Osteocyte (in vitro differentiated cells): ENCODE data around the gene ZFYVE28. TPM values are rescaled to one million over a fixed set of nuclear protein-coding genes. Genes with fewer than 3 reads are reported as not detected.

Experiments used
- DNase-seq: peaks from one replicate; pipeline ENCODE4 v3.0.0; 2021; ENCODE audit warnings: mixed read lengths; ENCODE audit not compliant: unreplicated experiment; ENCODE audit errors: extremely low spot score
- H3K27ac Mint-ChIP-seq: one replicate; pipeline ENCODE4 v1.8.0; 2021; ENCODE audit warnings: mild to moderate bottlenecking, mixed read lengths; ENCODE audit not compliant: unreplicated experiment
- H3K27me3 Mint-ChIP-seq: one replicate; pipeline ENCODE4 v1.8.0; 2021; ENCODE audit warnings: mixed read lengths; ENCODE audit not compliant: unreplicated experiment
- H3K36me3 Mint-ChIP-seq: one replicate; pipeline ENCODE4 v1.8.0; 2021; ENCODE audit warnings: mixed read lengths; ENCODE audit not compliant: unreplicated experiment
- H3K4me1 Mint-ChIP-seq: one replicate; pipeline ENCODE4 v1.8.0; 2021; ENCODE audit warnings: mixed read lengths; ENCODE audit not compliant: unreplicated experiment
- H3K4me3 Mint-ChIP-seq: one replicate; pipeline ENCODE4 v1.8.0; 2021; ENCODE audit warnings: mild to moderate bottlenecking, moderate library complexity, mixed read lengths; ENCODE audit not compliant: unreplicated experiment
- H3K9me3 Mint-ChIP-seq: one replicate; pipeline ENCODE4 v1.8.0; 2021; ENCODE audit warnings: mixed read lengths; ENCODE audit not compliant: unreplicated experiment
- total RNA-seq: library from RNA; stranded (reverse); gene quantifications from 2 replicates; pipeline ENCODE4 v1.2.1, GENCODE V29; 2021
- TF ChIP-seq, protein P1 (sequence below): fragments of 200-600 bp; sonication (generic); IDR thresholded peaks from 2 replicates; pipeline ENCODE4 v1.5.0; 2021; ENCODE audit warnings: antibody characterized with exemption, mild to moderate bottlenecking, moderate library complexity

The ZFYVE28 gene
- total RNA-seq, 1 donor from 2014 or later, result 3.4 TPM

DNA sequence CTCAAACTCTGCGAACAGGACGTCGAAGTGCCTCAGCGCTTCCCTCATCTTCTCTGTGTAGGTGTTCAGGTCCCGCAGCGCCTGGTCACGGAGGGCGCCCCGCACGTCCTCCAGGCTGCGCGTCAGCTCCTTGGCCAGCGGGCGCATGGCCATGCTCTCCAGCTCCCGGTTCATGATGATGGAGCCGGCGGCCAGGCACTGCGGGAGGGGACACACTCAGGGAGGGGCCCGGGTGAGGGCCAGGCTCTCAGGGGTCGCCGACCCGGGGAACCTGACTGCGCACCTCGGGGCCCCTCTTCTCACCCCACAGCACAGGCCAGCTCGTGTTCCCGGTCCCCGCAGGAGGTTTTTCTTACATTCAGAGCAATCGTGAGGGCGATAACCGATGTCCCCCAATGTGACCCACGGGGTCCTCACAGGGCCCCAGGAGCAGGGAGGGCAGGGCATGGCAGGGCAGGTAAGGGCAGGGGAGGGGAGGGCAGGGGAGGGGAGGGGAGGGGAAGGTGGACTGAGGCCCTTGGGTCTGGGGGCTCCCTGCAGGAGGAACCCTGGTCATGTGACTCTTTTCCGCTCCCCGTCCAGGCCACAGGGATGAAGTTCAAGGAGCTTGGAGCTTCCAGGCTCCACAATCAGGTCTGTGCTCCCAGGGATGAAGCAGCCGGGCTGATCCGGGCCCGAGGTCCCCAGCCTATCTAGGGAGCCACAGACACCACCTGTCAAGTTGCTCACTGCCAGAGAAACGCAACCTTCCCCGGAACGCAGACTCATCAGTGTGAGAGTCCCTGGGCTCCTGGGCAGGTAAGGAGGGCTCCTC, 78.8 kb downstream of the ZFYVE28 start:
- no peak for DNase-seq
- TF ChIP-seq, protein P1, sequence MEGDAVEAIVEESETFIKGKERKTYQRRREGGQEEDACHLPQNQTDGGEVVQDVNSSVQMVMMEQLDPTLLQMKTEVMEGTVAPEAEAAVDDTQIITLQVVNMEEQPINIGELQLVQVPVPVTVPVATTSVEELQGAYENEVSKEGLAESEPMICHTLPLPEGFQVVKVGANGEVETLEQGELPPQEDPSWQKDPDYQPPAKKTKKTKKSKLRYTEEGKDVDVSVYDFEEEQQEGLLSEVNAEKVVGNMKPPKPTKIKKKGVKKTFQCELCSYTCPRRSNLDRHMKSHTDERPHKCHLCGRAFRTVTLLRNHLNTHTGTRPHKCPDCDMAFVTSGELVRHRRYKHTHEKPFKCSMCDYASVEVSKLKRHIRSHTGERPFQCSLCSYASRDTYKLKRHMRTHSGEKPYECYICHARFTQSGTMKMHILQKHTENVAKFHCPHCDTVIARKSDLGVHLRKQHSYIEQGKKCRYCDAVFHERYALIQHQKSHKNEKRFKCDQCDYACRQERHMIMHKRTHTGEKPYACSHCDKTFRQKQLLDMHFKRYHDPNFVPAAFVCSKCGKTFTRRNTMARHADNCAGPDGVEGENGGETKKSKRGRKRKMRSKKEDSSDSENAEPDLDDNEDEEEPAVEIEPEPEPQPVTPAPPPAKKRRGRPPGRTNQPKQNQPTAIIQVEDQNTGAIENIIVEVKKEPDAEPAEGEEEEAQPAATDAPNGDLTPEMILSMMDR, result no peak
- no peaks in the 10 kb centered on the region for H3K36me3 Mint-ChIP-seq
- H3K4me1 Mint-ChIP-seq, result no peaks in the 10 kb centered on the region
- H3K9me3 Mint-ChIP-seq, result no peaks in the 10 kb centered on the region
- H3K27me3 Mint-ChIP-seq, result peaks cover 13% of the 10 kb centered on the region
- no peak overlapping the region for H3K27ac Mint-ChIP-seq
- H3K4me3 Mint-ChIP-seq, result no peak overlapping the region

DNA sequence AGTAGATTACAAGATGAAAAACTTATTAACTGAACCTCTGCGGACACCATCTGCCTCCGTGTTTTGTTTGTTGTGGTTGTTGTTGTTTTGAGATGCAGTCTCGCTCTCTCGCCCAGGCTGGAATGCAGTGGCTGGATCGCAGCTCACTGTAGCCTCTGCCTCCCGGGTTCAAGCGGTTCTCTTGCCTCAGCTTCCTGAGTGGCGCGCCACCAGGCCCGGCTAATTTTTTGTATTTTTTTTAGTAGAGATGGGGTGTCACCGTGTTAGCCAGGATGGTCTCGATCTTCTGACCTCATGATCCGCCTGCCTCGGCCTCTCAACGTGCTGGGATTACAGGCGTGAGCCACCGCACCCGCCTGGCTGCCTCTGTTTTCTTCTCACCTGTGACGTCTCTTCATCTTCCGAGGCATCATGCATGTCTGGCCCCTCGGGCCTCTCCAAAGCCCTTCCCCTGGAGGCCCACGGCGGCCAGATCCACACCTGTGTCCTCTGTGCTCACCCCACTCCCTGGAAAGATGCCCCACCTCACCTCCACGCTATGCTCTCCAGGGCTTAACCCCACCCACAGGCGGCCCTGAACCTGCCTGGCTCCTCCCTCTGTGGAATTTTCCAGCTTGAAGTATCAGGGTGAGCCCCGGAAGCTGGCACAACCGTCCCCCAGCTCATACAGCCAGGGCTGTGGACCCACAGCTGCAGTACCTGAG, 79.5 kb downstream of the ZFYVE28 start:
- Mint-ChIP-seq H3K9me3 (no peaks in the 10 kb centered on the region), H3K4me3 (no peak overlapping the region), H3K36me3 (no peaks in the 10 kb centered on the region), H3K27me3 (peaks cover 7% of the 10 kb centered on the region), H3K4me1 (no peaks in the 10 kb centered on the region), H3K27ac (no peak overlapping the region)
- peak; percentile 81 for DNase-seq
- TF ChIP-seq, protein P1, result no peak

DNA sequence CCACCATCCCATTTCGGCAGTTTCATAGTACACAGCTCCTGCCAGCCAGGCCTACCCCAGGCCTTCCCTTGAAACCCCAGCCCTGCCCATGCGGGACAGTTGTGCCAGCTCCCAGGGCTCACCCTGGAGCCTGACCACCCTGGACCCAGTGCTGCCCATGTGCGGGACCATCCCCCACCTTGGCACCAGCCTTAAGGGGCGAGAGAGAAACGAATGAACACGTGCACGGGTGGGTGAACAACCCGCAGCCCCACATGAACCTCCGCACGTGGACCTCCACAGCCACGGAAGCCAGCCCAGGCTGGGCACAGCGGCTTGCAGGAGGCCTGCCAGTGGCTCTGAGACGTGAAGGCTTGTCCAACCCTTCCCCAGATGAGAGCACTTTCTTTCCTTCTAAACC, 80.5 kb downstream of the ZFYVE28 start:
- Mint-ChIP-seq H3K27ac (no peak overlapping the region), H3K36me3 (no peaks in the 10 kb centered on the region), H3K4me3 (no peak overlapping the region), H3K4me1 (no peaks in the 10 kb centered on the region), H3K27me3 (peaks cover under 1% of the 10 kb centered on the region), H3K9me3 (no peaks in the 10 kb centered on the region)
- TF ChIP-seq, protein P1, result no peak
- peak; percentile 80 for DNase-seq

DNA sequence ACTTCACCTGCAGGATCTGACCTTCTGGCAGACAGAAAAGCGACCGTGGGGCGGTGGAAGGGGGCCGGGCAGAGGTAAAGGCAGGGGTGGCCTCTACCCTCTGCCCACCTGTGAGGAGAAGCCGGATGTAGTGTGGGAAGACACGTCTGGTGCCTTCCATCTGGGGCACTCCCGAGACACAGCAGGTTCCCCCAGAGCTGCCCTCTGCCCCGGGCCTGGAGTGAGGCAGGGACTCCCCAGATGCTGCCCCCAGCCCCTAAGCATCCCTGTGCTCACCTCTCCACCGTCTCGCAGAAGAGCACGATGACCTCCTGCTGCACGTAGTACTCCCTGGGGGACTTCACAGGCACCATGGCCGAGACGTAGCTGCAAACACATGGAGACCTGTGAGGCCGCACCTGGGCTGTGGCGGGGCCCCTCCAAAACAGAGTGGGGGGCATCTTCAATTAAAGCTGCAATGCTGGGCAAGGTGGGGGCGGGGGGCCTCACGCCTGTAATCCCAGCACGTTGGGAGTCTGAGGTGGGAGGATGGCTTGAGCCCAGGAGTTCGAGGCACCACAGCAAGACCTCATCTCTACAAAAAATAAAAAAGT, 81.2 kb downstream of the ZFYVE28 start:
- Mint-ChIP-seq H3K27me3 (no peaks in the 10 kb centered on the region), H3K4me3 (no peak overlapping the region)
- peak; percentile 69 for DNase-seq

More for the DNA sequence above, 81.2 kb downstream of the ZFYVE28 start:
- Mint-ChIP-seq H3K4me1 (no peaks in the 10 kb centered on the region), H3K9me3 (no peaks in the 10 kb centered on the region), H3K27ac (no peak overlapping the region), H3K36me3 (no peaks in the 10 kb centered on the region)
- TF ChIP-seq, protein P1, result no peak
